HepG2 (cell line): Measurements from ENCODE around the gene PDIA2. TPM values are rescaled to one million over a fixed set of nuclear protein-coding genes. Genes with fewer than 3 reads are reported as not detected.

Source experiments
- ATAC-seq: fragments of 200-7000 bp; cut with Tn5 transposase; 3 replicates; pipeline ENCODE4 v1.9.1; 2020; ENCODE audit warnings: mild to moderate bottlenecking, moderate library complexity
- BruUV-seq: library from RNA; stranded (reverse); fragments of 400-500 nt; replicated peaks from 2 replicates; lab custom pipeline; 2021; lab: Mats Ljungman, UMichigan
- CTCF ChIA-PET: fragments of 300-600 bp; formaldehyde crosslinking; extraction: SDS; loops from one replicate; lab custom pipeline; 2021; ENCODE audit warnings: low total read pairs, inconsistent platforms, low intra/inter-chr PET ratio; lab: Yijun Ruan, JAX
- POLR2A ChIA-PET: fragments of 350-600 bp; sonication (Branson Sonifier 250); formaldehyde crosslinking; loops from one replicate; lab custom pipeline; 2020; ENCODE audit warnings: antibody characterized with exemption, inconsistent platforms; lab: Yijun Ruan, JAX
- DNase-seq: peaks from one replicate; pipeline ENCODE4 v3.0.0-alpha.2; 2015; ENCODE audit warnings: low spot score
- FAIRE-seq: peaks from 3 replicates; lab custom pipeline; 2011; peaks lifted over from hg19 to GRCh38; lab: Jason Lieb, UNC
- H2AFZ ChIP-seq: one replicate; pipeline ENCODE4 v1.6.1; 2011; ENCODE audit warnings: low read length, inconsistent platforms
- H3K27ac ChIP-seq: fragments of 300-600 bp; 3 replicates; pipeline ENCODE4 v1.8.0; 2011; ENCODE audit warnings: mixed run types, mild to moderate bottlenecking, mixed read lengths, low read length, inconsistent platforms; ENCODE audit not compliant: insufficient read depth; ENCODE audit errors: extremely low read length
- H3K27me3 ChIP-seq, 2 experiments: fragments of 200-600 bp in 1 of 2; 2 replicates in 1 of 2; 3 replicates in 1 of 2; pipeline versions ENCODE4 v1.6.0 to v1.8.0; 2011; ENCODE audit warnings: low read length in 2 of 2, mild to moderate bottlenecking in 2 of 2, moderate library complexity in 2 of 2, inconsistent platforms in 1 of 2; ENCODE audit not compliant: insufficient read depth in 2 of 2, control insufficient read depth in 1 of 2
- H3K36me3 ChIP-seq, 2 experiments: fragments of 200-600 bp in 1 of 2; replicated peaks in 1 of 2; 2 replicates in 1 of 2; 3 replicates in 1 of 2; pipeline versions ENCODE4 v1.5.1 to v1.8.0; 2011; ENCODE audit warnings: low read length in 2 of 2, inconsistent platforms in 1 of 2; ENCODE audit not compliant: insufficient read depth in 2 of 2, control insufficient read depth in 1 of 2
- H3K4me1 ChIP-seq: 2 replicates; pipeline ENCODE4 v1.5.1; 2012; ENCODE audit warnings: low read length, inconsistent platforms; ENCODE audit not compliant: insufficient read depth
- H3K4me2 ChIP-seq: 2 replicates; pipeline ENCODE4 v1.6.0; 2011; ENCODE audit warnings: low read depth, low read length, inconsistent platforms
- H3K4me3 ChIP-seq, 3 experiments: fragments of 200-600 bp in 1 of 3; sonication (generic), shearing (Covaris generic) in 1 of 3; replicated peaks in 1 of 3; 2 replicates each; pipeline ENCODE4 v1.5.1; 2011 to 2016; ENCODE audit warnings: low read length in 3 of 3, inconsistent platforms in 2 of 3, low read depth in 2 of 3, mild to moderate bottlenecking in 2 of 3, control low read depth in 1 of 3, mixed read lengths in 1 of 3; ENCODE audit not compliant: insufficient read depth in 1 of 3
- H3K79me2 ChIP-seq: one replicate; pipeline ENCODE4 v1.6.1; 2011; ENCODE audit warnings: low read length, inconsistent platforms; ENCODE audit not compliant: insufficient read depth
- H3K9ac ChIP-seq: 2 replicates; pipeline ENCODE4 v1.6.0; 2011; ENCODE audit warnings: mild to moderate bottlenecking, low read depth, low read length, inconsistent platforms; ENCODE audit not compliant: insufficient read depth
- H3K9me3 ChIP-seq: 2 replicates; pipeline ENCODE4 v1.5.1; 2012; ENCODE audit warnings: mild to moderate bottlenecking, low read length
- H4K20me1 ChIP-seq: 2 replicates; pipeline ENCODE4 v1.6.0; 2011; ENCODE audit warnings: inconsistent platforms, mild to moderate bottlenecking, low read length, moderate library complexity; ENCODE audit not compliant: insufficient read depth
- KDM1A ChIP-seq: IDR thresholded peaks from 2 replicates; pipeline ENCODE4 v1.6.1; 2016; ENCODE audit warnings: missing compliant biosample characterization
- MATR3 ChIP-seq: sonication (generic); formaldehyde crosslinking; IDR thresholded peaks from 2 replicates; pipeline ENCODE4 v1.4.0; 2020; ENCODE audit warnings: missing genetic modification reagents
- MED1 ChIP-seq: sonication (generic); formaldehyde crosslinking; IDR thresholded peaks from 2 replicates; pipeline ENCODE4 v1.4.0; 2020; ENCODE audit warnings: missing genetic modification reagents
- ZNF333 ChIP-seq: sonication (generic); formaldehyde crosslinking; IDR thresholded peaks from 2 replicates; pipeline ENCODE4 v1.4.0; 2020; ENCODE audit warnings: mild to moderate bottlenecking, missing genetic modification reagents, borderline replicate concordance
- ZNF432 ChIP-seq: sonication (generic); formaldehyde crosslinking; IDR thresholded peaks from 2 replicates; pipeline ENCODE4 v1.5.0; 2020; ENCODE audit warnings: missing genetic modification reagents, mild to moderate bottlenecking, borderline replicate concordance
- ZNF652 ChIP-seq: IDR thresholded peaks from 2 replicates; pipeline ENCODE4 v1.6.1; 2016; ENCODE audit warnings: low read depth, borderline replicate concordance
- ZNF879 ChIP-seq: sonication (generic); formaldehyde crosslinking; IDR thresholded peaks from 2 replicates; pipeline ENCODE4 v1.8.1; 2023; ENCODE audit warnings: missing genetic modification reagents
- WGBS: methylation state at CpG from one replicate; pipeline ENCODE4 v1.1.6; 2017; ENCODE audit warnings: low lambda C conversion rate; 5-methylcytosine and 5-hydroxymethylcytosine counted together
- in situ Hi-C: cut with HindIII; loops from 2 replicates; pipeline ENCODE4 v1.10.0; 2017; ENCODE audit warnings: low pct_unique_long_range_greater_than_20kb; ENCODE audit not compliant: extremely low pct_ligation_motif_present
- intact Hi-C: fragments of 100-400 bp; cut with micrococcal nuclease; formaldehyde crosslinking; loops from one replicate; pipeline ENCODE4 v1.10.0; 2022; ENCODE audit not compliant: unreplicated experiment
- polyA plus RNA-seq, 8 experiments: library from polyadenylated mRNA; depleted of rRNA in 3 of 8; stranded (reverse) in 7 of 8; unstranded in 1 of 8; fragments of >200 nt; fragmentation: Illumina TruSeq in 4 of 8; extraction: Trizol in 4 of 8; gene quantifications; 2 replicates each; pipeline versions ENCODE4 v1.2.1 to v1.2.3, GENCODE V29; 2011 to 2016; ENCODE audit warnings: low read depth in 4 of 8, missing spikeins in 1 of 8, mixed read lengths in 1 of 8; ENCODE audit not compliant: insufficient read depth in 1 of 8
- total RNA-seq, 5 experiments: library from RNA; depleted of rRNA; stranded (reverse); fragments of >200 nt; fragmentation: Illumina TruSeq; extraction: Trizol; gene quantifications; 2 replicates each; pipeline ENCODE4 v1.2.3, GENCODE V29; 2016; ENCODE audit warnings: low read depth in 1 of 5
- TF ChIP-seq, protein P1 (sequence below): sonication (generic); formaldehyde crosslinking; IDR thresholded peaks from 2 replicates; pipeline ENCODE4 v1.4.0; 2020; ENCODE audit warnings: missing genetic modification reagents, borderline replicate concordance
- TF ChIP-seq, protein P2 (sequence below): sonication (generic); formaldehyde crosslinking; IDR thresholded peaks from 2 replicates; pipeline ENCODE4 v1.4.0; 2020; ENCODE audit warnings: missing genetic modification reagents

Gene PDIA2
- total and polyA plus RNA-seq, 2 of the 13 experiments (the other 11 are each of a cell fraction or from before 2014, with no cell fraction given) = 0.35 to 1.9 TPM

DNA sequence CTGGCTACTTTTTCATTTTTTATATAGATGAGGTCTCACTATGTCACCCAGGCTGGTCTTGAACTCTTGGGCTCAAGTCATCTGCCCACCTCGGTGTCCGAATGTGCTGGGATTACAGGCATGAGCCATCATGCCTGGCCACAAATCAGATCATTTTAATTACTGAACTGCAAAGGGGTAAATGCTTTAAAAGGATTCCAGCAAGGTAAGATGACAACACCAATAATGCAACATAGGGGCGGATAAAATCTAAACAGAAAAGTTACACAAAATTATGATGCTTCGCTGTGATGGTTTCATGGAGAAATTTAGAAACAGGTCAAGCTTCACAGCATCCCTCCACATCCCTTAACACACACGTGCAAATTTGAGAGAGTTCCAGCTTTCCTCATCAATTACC is 37.2 kb downstream of the PDIA2 start (continued):
- TF ChIP-seq, protein P1, sequence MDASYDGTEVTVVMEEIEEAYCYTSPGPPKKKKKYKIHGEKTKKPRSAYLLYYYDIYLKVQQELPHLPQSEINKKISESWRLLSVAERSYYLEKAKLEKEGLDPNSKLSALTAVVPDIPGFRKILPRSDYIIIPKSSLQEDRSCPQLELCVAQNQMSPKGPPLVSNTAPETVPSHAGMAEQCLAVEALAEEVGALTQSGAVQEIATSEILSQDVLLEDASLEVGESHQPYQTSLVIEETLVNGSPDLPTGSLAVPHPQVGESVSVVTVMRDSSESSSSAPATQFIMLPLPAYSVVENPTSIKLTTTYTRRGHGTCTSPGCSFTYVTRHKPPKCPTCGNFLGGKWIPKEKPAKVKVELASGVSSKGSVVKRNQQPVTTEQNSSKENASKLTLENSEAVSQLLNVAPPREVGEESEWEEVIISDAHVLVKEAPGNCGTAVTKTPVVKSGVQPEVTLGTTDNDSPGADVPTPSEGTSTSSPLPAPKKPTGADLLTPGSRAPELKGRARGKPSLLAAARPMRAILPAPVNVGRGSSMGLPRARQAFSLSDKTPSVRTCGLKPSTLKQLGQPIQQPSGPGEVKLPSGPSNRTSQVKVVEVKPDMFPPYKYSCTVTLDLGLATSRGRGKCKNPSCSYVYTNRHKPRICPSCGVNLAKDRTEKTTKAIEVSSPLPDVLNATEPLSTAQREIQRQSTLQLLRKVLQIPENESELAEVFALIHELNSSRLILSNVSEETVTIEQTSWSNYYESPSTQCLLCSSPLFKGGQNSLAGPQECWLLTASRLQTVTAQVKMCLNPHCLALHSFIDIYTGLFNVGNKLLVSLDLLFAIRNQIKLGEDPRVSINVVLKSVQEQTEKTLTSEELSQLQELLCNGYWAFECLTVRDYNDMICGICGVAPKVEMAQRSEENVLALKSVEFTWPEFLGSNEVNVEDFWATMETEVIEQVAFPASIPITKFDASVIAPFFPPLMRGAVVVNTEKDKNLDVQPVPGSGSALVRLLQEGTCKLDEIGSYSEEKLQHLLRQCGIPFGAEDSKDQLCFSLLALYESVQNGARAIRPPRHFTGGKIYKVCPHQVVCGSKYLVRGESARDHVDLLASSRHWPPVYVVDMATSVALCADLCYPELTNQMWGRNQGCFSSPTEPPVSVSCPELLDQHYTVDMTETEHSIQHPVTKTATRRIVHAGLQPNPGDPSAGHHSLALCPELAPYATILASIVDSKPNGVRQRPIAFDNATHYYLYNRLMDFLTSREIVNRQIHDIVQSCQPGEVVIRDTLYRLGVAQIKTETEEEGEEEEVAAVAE (CRISPR knock-in tag) = no peak
- TF ChIP-seq ZNF333 (CRISPR knock-in tag) = no peak
- no peak for TF ChIP-seq ZNF432
- TF ChIP-seq KDM1A = no peak
- no peak for TF ChIP-seq ZNF879
- TF ChIP-seq, protein P2, sequence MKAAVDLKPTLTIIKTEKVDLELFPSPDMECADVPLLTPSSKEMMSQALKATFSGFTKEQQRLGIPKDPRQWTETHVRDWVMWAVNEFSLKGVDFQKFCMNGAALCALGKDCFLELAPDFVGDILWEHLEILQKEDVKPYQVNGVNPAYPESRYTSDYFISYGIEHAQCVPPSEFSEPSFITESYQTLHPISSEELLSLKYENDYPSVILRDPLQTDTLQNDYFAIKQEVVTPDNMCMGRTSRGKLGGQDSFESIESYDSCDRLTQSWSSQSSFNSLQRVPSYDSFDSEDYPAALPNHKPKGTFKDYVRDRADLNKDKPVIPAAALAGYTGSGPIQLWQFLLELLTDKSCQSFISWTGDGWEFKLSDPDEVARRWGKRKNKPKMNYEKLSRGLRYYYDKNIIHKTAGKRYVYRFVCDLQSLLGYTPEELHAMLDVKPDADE (CRISPR knock-in tag) = no peak
- no peak for TF ChIP-seq MATR3 (CRISPR knock-in tag)

DNA sequence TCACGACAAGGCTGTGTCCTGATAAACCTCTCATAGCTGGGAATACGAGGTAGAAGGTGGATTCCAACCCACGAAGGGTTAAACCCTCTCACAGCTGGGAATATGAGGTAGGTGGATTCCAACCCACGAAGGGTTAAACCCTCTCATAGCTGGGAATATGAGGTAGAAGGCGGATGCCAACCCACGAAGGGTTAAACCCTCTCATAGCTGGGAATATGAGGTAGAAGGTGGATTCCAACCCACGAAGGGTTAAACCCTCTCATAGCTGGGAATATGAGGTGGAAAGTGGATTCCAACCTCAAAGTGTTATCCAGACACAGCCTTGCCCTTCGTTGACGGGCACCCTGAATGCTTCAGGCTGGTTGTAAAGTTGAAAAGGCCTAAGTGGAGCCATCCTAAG is 38.6 kb downstream of the PDIA2 start:
- in situ Hi-C loops (no loop called here), intact Hi-C loops (no loop called here)
- 93% methylated on average over 9 of the region's 9 CpGs for WGBS
- CTCF ChIA-PET = no interaction called here
- Histone ChIP-seq H3K4me1 (no peaks in the 10 kb centered on the region), H3K36me3 (peaks cover 11 to 48% of the 10 kb centered on the region in 2 experiments; a peak in 4 of 5 replicates), H3K79me2 (peaks cover 73% of the 10 kb centered on the region), H3K27ac (no peak overlapping the region), H4K20me1 (peaks cover 46% of the 10 kb centered on the region; the same call in 1 of the 2 replicates), H3K4me2 (no peak overlapping the region), H3K9ac (no peak overlapping the region), H3K4me3 (no peak overlapping the region), H3K9me3 (no peaks in the 10 kb centered on the region), H3K27me3 (no peaks in the 10 kb centered on the region), H2AFZ (no peak overlapping the region)
- FAIRE-seq (no peak), DNase-seq (no peak), ATAC-seq (no peak)
- TF ChIP-seq ZNF652 (CRISPR knock-in tag) (peak; percentile 95), MED1 (no peak)
- POLR2A ChIA-PET = interaction anchor here (0.6 kb wide), 1 partner anchor 11 kb away, joined by 3 read pairs; no protein-coding TSS in a partner anchor
- no TSS peak for BruUV-seq
